Epithelial cell of prostate (primary cell): ENCODE data around the gene SAP130.

Source experiments
- DNase-seq: peaks from one replicate; pipeline ENCODE4 v3.0.0-alpha.2; 2011; ENCODE audit warnings: low read depth, low spot score
- H3K27ac ChIP-seq: fragments of 450-650 bp; 2 replicates; pipeline ENCODE4 v1.5.1; 2017; ENCODE audit warnings: mild to moderate bottlenecking

The SAP130 gene

GRCh38 chr2:128027278-128027800 is 520 bp downstream of the SAP130 start:
- DNase-seq, result peak; percentile 92
- peak overlapping the region; percentile 84 for H3K27ac ChIP-seq

DNA sequence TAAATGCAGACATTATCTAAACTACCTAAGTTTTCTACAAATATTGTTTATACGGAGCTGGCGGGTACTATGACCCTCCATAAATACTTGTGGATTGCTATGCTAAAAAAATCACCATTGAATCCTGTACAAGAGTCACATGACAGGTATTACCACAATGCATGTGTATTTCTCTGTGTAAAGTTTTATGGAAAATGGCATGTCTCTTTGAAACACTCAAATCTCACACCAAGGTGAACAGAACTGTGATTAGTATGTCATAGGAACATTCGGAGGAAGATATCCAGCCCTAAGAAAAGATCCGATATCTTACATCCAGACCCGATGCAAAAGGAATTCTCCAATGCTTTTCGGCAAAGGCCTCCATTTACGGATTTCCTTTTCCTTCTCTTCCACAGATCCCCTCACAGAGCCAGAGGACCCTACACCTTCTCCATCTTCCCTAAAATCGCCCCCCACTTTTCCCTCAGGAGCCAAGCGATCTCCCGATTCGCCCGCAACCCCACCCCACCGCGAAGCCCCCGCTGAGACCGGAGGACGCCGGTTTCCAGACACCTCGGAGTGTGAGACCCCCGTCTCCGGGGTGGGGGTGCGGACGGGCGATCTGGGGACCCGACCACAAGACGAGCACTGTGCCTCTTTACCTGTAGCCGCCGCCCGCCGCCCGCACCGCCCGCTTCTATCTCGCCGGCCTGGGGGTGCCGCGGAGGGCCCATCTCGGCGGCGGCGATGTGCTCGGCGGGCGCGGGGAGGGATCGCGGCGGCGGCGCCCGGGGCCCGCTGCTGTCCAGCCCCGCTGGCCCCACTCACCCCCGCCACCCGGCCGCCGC is 1.2 kb downstream of the SAP130 start:
- no peak for DNase-seq
- peak overlapping the region; percentile 84 for H3K27ac ChIP-seq

- DNase-seq, result no peak
- no peak overlapping the region for H3K27ac ChIP-seq
These were observed 3.0 kb downstream of the SAP130 start for GRCh38 chr2:128024816-128025215.

DNA sequence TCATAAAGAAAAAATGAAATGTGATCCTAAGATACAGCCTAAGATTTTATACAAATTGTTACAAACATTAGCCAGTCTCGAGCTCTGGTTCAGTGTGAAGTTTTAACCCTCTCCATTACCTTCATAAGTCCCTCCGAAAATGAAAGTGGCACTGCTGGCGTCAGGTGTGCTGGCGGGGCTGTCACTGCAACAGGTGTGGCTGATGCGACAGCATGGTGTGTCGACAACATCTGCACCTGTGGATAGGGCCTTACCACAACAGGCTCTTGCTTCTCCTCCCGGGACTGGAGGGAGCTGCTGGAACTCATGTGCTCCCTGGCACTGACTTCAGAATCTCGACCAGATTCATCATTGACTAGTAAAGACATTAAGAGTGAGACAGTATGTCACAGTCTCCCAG is 10.3 kb downstream of the SAP130 start:
- no peak for DNase-seq
- no peak overlapping the region for H3K27ac ChIP-seq

DNA sequence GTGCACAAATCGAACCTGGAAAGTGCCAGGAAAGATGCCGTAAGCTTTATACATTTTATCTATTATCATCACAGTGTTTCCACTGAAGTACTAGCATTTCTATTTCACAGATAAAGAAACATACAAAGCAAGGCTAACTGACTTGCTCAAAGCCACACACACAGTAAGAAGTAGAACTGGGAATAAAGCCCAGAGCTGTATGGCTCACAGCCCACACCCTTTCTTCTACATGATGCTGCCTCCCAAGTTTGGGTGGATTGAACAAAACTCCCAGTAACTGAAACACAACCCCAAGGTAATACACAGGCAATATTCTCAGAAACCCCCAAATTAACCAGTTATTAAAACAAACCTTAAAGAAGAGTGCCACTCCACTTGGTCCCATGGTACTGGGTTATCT is 11.2 kb downstream of the SAP130 start:
- no peak overlapping the region for H3K27ac ChIP-seq
- DNase-seq, result no peak

DNA sequence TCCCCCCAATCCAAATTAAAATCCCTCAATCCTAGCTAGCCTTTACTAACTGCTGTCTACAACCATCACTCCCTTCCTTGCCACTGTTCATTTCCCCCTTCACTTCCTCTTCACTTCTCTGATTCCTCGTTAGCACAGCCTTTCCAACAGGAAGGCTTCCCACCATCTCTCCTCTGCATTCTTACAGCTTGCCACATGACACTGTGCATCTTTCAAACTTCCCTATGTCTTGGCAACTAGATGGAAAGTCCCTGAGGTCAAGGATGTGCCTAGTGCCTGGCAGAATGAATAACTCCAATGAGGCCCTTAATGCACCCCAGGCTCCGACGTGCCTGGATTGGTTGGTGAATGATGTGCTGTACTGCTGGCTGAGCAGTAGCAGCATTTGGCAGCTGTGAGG is 15.2 kb downstream of the SAP130 start:
- no peak for DNase-seq
- no peak overlapping the region for H3K27ac ChIP-seq

GRCh38 chr2:128008074-128008672 is 19.7 kb downstream of the SAP130 start:
- no peak overlapping the region for H3K27ac ChIP-seq
- DNase-seq, result no peak

DNA sequence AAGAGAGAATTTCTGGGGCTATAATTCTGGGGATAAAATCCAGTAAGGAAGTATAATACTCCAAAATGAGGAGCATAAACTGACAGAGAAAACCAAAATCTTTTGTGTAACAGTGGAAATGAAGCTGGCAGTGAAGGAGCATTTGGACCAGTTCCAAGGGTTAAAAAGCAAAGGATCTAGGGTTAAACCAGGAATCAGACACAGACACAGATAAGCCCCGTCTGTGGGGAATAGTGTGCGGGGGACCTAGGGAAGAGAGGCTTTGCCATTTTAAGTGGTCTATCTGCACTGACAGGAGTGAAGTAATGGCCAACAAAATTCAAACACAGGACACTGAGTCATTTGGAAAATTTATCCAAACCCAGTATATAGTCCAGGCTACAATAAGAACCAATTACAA is 23.4 kb downstream of the SAP130 start:
- DNase-seq, result no peak
- no peak overlapping the region for H3K27ac ChIP-seq

DNA sequence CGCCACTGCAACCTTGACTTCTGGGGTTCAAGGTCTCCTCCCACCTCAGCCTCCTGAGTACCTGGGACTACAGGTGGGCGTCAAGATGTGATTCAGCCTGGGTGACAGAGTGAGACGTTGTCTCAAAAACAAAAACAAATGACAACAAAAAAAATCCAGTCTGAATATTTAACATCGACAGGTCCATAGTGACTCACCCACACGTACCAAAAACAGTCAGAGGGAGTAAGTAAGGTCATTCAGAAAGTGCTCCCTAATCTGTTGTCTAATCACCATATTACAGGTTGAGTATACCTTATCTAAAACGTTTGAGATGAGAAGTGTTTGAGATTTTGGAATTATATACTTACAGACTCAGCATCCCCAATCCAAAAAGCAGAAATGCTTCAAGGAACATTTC is 24.4 kb downstream of the SAP130 start:
- DNase-seq, result no peak
- no peak overlapping the region for H3K27ac ChIP-seq

GRCh38 chr2:127996160-127996559 is 31.7 kb downstream of the SAP130 start:
- no peak for DNase-seq
- H3K27ac ChIP-seq, result no peak overlapping the region

DNA sequence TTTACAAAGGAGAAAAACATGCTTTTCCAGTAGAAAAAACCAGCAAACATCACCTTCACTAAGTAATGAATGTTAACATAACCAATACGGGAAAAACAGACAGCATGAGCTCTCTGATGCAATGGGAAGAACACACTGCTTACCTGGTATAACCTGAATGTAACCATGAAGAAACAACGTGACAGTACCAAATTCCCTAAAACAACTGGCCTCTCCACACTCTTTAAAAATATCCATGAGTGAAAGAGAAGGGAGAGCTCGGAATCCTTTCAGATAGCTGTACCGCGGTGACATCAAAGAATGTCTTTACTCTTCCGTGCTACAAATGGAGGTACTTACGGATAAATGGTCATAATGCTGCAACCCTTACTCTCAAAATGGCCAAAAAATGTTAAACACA is 32.1 kb downstream of the SAP130 start:
- no peak overlapping the region for H3K27ac ChIP-seq
- no peak for DNase-seq

DNA sequence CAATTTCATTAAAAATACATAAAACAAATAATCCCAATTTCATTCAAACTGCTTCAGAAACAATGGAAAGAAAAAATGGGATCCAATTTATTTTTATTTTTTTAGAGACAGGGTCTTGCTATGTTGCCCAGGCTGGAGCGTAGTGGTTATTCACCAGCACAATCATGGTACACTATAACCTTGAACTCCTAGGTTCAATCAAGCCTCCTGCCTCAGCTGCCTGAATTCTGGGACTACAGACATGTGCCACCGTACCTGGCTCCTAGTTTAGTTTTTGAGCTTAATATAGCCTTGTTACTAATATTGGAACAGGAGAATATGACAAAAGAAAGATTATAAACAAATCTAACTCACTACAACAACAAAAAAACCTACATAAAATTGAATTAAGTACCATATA is 34.2 kb downstream of the SAP130 start:
- DNase-seq, result no peak

GRCh38 chr2:127991742-127992141 is 36.1 kb downstream of the SAP130 start:
- no peak for DNase-seq
- no peak overlapping the region for H3K27ac ChIP-seq

More for the DNA sequence above, 34.2 kb downstream of the SAP130 start:
- H3K27ac ChIP-seq, result no peak overlapping the region

DNA sequence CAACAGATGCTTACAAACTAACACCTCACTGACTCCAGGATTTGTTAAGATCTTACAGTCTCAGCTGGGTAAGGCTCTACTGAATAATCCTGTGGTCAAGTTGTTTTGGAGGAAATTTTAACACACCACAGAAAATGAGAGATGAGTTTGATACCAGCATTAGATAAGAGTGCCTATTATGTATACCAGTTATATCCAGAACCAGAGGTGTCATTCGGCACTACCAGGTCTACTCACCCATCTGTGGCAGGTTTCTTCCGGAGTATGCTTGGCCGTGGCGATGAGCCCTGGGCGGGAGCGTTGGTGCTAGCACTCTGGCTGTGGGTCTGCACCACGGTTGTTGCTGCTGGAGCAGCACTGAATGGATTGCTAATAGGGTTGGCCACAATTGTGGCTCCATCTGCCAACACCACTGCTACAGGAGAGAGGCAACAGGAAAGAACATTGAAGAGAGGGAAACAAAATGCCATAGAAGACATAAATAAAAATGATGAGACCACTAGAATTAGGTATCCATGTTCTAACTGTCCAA is 41.2 kb downstream of the SAP130 start:
- H3K27ac ChIP-seq, result no peak overlapping the region
- no peak for DNase-seq

GRCh38 chr2:127985735-127986134 is 42.1 kb downstream of the SAP130 start:
- no peak for DNase-seq
- no peak overlapping the region for H3K27ac ChIP-seq

DNA sequence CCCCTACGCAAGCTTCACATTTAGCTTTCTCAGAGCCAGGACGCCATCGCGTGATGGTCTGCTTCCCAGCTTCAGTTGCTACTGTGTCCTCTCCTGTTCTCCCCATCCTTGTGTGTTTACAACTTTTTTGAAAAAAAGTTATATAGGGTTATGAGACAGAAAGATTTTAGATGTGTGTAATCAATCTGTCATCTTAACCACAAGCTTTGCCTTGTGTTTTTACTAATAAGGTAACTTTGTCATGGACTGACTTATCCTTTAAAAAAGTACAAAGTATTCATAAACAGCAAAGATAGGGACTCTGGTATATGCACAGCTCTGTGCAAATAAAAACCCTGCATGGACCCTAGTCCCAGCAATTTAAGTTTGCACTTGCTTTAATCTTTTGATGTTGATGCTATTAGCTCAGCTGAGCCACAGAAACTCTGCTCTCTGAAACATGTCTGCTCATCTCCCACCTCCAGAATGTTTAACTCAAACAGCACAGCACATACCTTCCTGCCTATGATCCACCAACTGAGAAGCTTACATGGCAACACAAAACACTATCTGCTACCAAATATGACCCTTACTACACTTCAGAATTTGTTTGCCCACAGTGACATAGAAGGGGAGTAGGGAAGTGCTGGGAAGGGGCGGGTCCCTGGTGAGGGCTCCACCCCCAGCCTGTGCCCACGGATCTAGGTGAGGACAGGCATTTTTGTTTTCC is 42.7 kb downstream of the SAP130 start:
- H3K27ac ChIP-seq, result no peak overlapping the region
- DNase-seq, result no peak

DNA sequence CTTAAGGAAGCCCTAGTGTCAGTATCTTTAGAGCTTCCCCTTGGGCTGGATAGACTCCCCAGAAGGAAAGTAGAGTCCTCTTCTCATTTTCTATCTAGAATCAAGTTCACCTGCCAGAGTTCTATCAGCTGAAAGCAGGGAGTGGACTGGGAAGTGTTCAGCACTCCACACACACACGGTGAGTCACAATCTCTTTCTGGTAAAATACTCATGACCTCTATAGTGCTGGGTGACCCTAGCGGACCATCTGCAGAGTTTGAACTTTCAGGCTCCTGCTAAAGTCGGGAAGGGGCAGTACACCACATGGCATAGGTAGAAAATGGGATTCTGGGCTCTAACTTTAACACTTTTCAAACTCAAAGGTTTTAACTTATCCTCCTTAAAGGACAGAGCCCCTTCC is 43.3 kb downstream of the SAP130 start:
- H3K27ac ChIP-seq, result no peak overlapping the region
- DNase-seq, result no peak

- no peak overlapping the region for H3K27ac ChIP-seq
- no peak for DNase-seq
These were observed 58.4 kb downstream of the SAP130 start for GRCh38 chr2:127969446-127969845.

DNA sequence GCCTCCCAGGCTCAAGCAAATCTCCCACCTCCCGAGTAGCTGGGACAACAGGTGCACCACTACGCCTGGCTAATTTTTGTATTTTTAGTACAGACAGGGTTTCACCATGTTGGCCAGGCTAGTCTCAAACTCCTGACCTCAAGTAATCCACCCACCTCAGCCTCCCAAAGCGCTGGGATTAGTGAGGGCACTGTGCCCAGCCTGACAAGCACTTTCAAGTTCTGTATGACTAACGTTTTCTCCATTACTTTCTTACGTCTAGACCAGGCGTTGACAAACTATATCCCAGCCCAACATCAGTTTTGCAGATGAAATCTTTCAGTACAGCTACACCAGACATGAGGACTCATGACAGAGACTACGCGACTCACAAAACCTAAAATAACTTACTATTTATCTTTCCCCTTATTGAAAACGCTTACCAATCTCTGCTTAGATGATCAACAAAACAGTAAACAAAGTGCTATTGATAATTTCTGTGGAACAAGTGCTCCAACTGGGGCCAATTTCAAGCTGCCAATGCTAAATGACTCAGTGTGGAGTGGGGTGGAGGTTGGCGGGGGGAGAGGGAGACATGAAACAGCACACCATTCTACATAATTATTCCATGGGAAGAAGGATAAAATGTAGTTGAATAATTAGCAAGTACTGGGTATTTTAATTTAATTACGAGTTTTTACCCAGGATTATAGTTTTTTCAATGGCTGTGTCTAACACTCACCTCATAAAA is 59.1 kb downstream of the SAP130 start:
- no peak overlapping the region for H3K27ac ChIP-seq
- DNase-seq, result peak; percentile 24

- H3K27ac ChIP-seq, result no peak overlapping the region
- DNase-seq, result no peak
These were observed 66.1 kb downstream of the SAP130 start for GRCh38 chr2:127961729-127962128.
